ENCODE measurements around the gene ATXN2. TPM values are rescaled to one million over a fixed set of nuclear protein-coding genes. Genes with fewer than 3 reads are reported as not detected.
"Not testable (repeated sequence)": the region's sequence is repeated elsewhere in the genome, so short reads cannot be mapped to it uniquely, and the experiment has no call there.

Gene ATXN2
- total RNA-seq, 1 donor from 2014 or later: 14.2 TPM

- no peak for DNase-seq (ENCODE audit: low read depth)
- H3K4me3 ChIP-seq (ENCODE audit: low read depth, low read length): no peak overlapping the region
- TF ChIP-seq CTCF (conservative IDR thresholded peaks at IDR 0.05; ENCODE audit: low read depth, low read length): no peak
Measured at GRCh38 chr12:111636209-111636945, 37.3 kb upstream of the ATXN2 start.

DNA sequence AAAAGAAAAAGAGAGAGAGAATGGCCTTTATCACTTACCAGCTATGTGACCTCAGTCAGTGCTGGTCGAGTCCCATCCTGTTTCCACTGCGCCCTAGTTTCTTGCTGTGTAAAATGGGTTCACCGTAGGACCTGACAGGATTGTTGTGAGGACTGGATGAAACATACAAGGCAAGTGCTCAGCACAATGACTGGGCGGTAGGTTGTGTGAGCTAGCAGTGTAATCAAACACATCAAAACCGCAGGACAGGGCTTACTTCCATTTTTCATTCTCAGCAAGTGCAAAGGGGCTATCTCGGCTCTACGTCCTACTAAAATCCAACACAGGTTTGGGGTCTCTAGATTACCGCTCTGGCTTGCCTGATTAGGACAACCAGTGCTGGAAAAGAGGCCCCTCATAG lies 36.4 kb upstream of the ATXN2 start:
- DNase-seq (ENCODE audit: low read depth): no peak
- H3K4me3 ChIP-seq (ENCODE audit: low read depth, low read length): no peak overlapping the region
- no peak for TF ChIP-seq CTCF (conservative IDR thresholded peaks at IDR 0.05; ENCODE audit: low read depth, low read length)

DNA sequence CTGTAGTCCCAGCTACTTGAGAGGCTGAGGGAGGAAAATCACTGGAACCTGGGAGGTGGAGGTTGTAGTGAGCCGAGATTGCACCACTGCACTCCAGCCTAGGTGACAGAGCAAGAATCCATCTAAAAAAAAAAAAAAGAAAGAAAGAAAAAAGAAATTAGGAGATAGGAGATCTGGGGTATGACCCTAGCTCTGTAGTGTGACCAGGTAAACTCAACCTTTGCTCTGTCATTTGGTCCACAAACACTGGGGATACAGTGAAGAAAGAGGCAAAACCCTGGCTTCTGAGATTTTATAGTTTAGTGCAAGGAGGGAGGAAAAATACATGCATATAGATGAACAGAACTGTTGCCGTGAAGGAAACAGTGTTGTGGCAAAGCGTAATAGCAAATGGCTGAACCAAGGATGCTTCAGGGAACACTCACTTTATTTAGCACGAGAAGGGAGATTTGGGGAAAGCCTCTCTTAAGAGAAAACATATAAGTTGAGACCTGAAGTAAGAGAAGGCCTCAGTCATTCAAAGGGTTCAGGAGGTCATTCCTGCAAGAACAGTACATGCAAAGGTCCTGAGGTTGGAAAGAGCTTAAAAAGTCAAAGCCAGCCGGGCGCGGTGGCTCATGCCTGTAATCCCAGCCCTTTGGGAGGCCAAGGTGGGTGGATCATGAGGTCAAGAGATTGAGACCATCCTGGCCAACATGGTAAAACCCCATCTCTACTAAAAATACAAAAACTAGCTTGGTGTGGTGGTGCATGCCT lies 29.6 kb upstream of the ATXN2 start:
- TF ChIP-seq CTCF (conservative IDR thresholded peaks at IDR 0.05; ENCODE audit: low read depth, low read length): no peak
- DNase-seq (ENCODE audit: low read depth): no peak
- H3K4me3 ChIP-seq (ENCODE audit: low read depth, low read length): no peak overlapping the region

- no peak for TF ChIP-seq CTCF (conservative IDR thresholded peaks at IDR 0.05; ENCODE audit: low read depth, low read length)
- DNase-seq (ENCODE audit: low read depth): no peak
Measured at GRCh38 chr12:111626230-111626629, 27.1 kb upstream of the ATXN2 start.

GRCh38 chr12:111624540-111624939 lies 25.4 kb upstream of the ATXN2 start:
- DNase-seq (ENCODE audit: low read depth): no peak
- no peak for TF ChIP-seq CTCF (conservative IDR thresholded peaks at IDR 0.05; ENCODE audit: low read depth, low read length)
- H3K4me3 ChIP-seq (ENCODE audit: low read depth, low read length): no peak overlapping the region

More at GRCh38 chr12:111626230-111626629, 27.1 kb upstream of the ATXN2 start:
- H3K4me3 ChIP-seq (ENCODE audit: low read depth, low read length): no peak overlapping the region

GRCh38 chr12:111617841-111618240 lies 18.7 kb upstream of the ATXN2 start:
- DNase-seq (ENCODE audit: low read depth); H3K4me3 ChIP-seq (ENCODE audit: low read depth, low read length): not testable (repeated sequence)

DNA sequence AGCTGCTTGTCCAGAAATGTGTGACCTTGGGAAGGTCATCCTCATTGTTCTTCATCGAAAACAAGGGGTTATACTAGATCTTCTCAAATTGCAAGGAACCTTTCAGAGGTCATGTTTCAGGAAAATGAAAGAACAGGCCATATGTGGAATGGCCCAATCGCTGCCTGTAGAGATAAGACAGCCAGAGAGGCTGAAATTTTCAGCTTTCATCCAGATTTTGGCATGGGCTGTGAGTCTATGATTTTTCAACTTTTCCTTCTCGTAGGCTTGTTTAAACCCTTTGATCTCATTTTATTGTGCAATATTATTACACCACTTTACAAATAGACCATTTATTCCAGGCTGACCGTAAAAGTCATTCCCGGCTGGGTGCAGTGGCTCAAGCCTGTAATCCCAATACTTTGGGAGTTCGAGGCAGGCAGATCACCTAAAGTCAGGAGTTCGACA lies 17.1 kb upstream of the ATXN2 start:
- no peak for DNase-seq (ENCODE audit: low read depth)
- H3K4me3 ChIP-seq (ENCODE audit: low read depth, low read length): no peak overlapping the region
- TF ChIP-seq CTCF (conservative IDR thresholded peaks at IDR 0.05; ENCODE audit: low read depth, low read length): no peak

Measured in epithelial cell of proximal tubule (primary cell).